ENCODE measurements around the gene SMARCAD1. TPM values are rescaled to one million over a fixed set of nuclear protein-coding genes. Genes with fewer than 3 reads are reported as not detected.

The SMARCAD1 gene
- total RNA-seq, 4 donors from 2014 or later: 13.2 to 26.7 (median 20.8) TPM

- TF ChIP-seq CTCF (IDR thresholded peaks at IDR 0.05) (no peak), POLR2A (IDR thresholded peaks at IDR 0.05) (no peak)
- Histone ChIP-seq H3K27ac (no peak overlapping the region), H3K9me3 (no peaks in the 10 kb centered on the region), H3K4me3 (no peak overlapping the region), H3K4me1 (no peaks in the 10 kb centered on the region), H3K36me3 (peaks cover 0 to 96% (median 5%) of the 10 kb centered on the region in 3 donors), H3K27me3 (no peaks in the 10 kb centered on the region)
- 84 to 89% methylated on average over 4 of the region's 4 CpGs for WGBS, 2 donors
- intact Hi-C loops (cut with DNase I): no loop called here
- DNase-seq: no peak
Measured at GRCh38 chr4:94237271-94237670, 29.6 kb downstream of the SMARCAD1 start.

GRCh38 chr4:94238160-94238559 lies 30.5 kb downstream of the SMARCAD1 start:
- Histone ChIP-seq H3K9me3 (no peaks in the 10 kb centered on the region), H3K4me1 (no peaks in the 10 kb centered on the region), H3K27ac (no peak overlapping the region), H3K36me3 (peaks cover 0 to 98% (median 9%) of the 10 kb centered on the region in 3 donors), H3K4me3 (no peak overlapping the region), H3K27me3 (no peaks in the 10 kb centered on the region)
- DNase-seq: no peak
- 66 to 83% methylated on average over 2 of the region's 2 CpGs for WGBS, 2 donors
- TF ChIP-seq POLR2A (IDR thresholded peaks at IDR 0.05) (no peak), CTCF (IDR thresholded peaks at IDR 0.05) (no peak)
- intact Hi-C loops (cut with DNase I): no loop called here

GRCh38 chr4:94240384-94240783 lies 32.7 kb downstream of the SMARCAD1 start:
- Histone ChIP-seq H3K27me3 (no peaks in the 10 kb centered on the region), H3K27ac (no peak overlapping the region), H3K36me3 (peaks cover 0 to 100% (median 12%) of the 10 kb centered on the region in 3 donors), H3K9me3 (no peaks in the 10 kb centered on the region), H3K4me1 (no peaks in the 10 kb centered on the region), H3K4me3 (no peak overlapping the region)
- intact Hi-C loops (cut with DNase I): no loop called here
- TF ChIP-seq POLR2A (IDR thresholded peaks at IDR 0.05) (no peak), CTCF (IDR thresholded peaks at IDR 0.05) (no peak)
- DNase-seq: no peak

- Histone ChIP-seq H3K36me3 (peaks cover 0 to 82% (median 12%) of the 10 kb centered on the region in 3 donors), H3K27ac (no peak overlapping the region), H3K9me3 (no peaks in the 10 kb centered on the region), H3K4me1 (no peaks in the 10 kb centered on the region), H3K27me3 (no peaks in the 10 kb centered on the region), H3K4me3 (no peak overlapping the region)
- no peak for DNase-seq
- TF ChIP-seq POLR2A (IDR thresholded peaks at IDR 0.05) (no peak), CTCF (IDR thresholded peaks at IDR 0.05) (no peak)
- intact Hi-C loops (cut with DNase I): no loop called here
- WGBS, 2 donors: 25 to 33% methylated on average over 3 of the region's 3 CpGs
Measured at GRCh38 chr4:94244087-94244828, 36.6 kb downstream of the SMARCAD1 start.

GRCh38 chr4:94244829-94245185 lies 37.1 kb downstream of the SMARCAD1 start:
- Histone ChIP-seq H3K4me1 (no peaks in the 10 kb centered on the region), H3K4me3 (no peak overlapping the region), H3K36me3 (peaks cover 0 to 81% (median 12%) of the 10 kb centered on the region in 3 donors), H3K9me3 (no peaks in the 10 kb centered on the region), H3K27me3 (no peaks in the 10 kb centered on the region), H3K27ac (no peak overlapping the region)
- WGBS, 2 donors: 66 to 74% methylated on average over 2 of the region's 2 CpGs
- intact Hi-C loops (cut with DNase I): no loop called here
- TF ChIP-seq CTCF (IDR thresholded peaks at IDR 0.05) (no peak), POLR2A (IDR thresholded peaks at IDR 0.05) (no peak)
- DNase-seq: no peak
